ENCODE results near the gene ACTN3. TPM values are rescaled to one million over a fixed set of nuclear protein-coding genes. Genes with fewer than 3 reads are reported as not detected.

ACTN3 gene
- not detected for total RNA-seq

DNA sequence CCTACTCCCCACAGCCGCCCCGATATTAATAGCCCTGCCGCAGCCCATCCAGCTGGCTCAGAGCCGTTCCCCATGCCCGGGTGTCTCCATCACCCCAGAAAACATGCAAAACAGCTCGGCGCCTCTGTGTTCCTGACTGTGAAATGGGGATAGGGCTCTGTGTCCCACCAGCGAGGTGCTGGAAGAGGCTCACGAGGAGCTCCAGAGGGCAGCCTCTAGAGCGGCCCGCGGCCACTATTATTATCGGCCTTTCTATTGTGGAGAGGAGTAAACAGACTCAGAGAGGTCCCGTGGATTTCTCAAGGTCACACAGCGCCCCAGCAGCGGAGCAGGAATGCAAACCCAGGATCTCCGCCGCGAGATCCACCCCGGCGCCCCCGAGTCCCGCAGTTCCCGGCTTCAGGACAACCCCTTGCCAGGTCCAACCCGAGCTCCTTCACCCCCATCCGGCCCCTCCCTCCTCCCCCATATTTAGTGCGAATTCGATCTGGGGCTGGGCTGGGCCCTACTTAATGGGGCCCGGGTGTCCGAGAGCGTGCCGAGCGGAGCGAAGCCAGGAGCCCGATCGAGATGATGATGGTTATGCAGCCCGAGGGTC is at the start of gene ACTN3:
TSS of gene ACTN3 (plus strand) at position 536 of the 598 bp plus-strand sequence. CDS start at position 571, 35 bp downstream.
- H3K4me1 ChIP-seq: peaks cover 3 to 20% of the 10 kb centered on the region in 2 donors
- peak in 1 of 2 donors; percentile 76 for DNase-seq (ENCODE audit: low spot score in 2 of 2)
- no peaks in the 10 kb centered on the region for H3K9me3 ChIP-seq
- H3K36me3 ChIP-seq: peaks cover 3 to 4% of the 10 kb centered on the region in 2 donors
- peak within 1 kb of the TSS; percentile 64 for H3K27ac ChIP-seq
- intact Hi-C loops (cut with DNase I): loop anchor here (1.0 kb wide), 4 partner anchors 22 to 132 kb away; partner anchors contain the start of genes CTSF and DPP3
- H3K27me3 ChIP-seq: no peaks in the 10 kb centered on the region
- H3K4me3 ChIP-seq: peak within 1 kb of the TSS; percentile 80 to 92
- TF ChIP-seq, protein P1, sequence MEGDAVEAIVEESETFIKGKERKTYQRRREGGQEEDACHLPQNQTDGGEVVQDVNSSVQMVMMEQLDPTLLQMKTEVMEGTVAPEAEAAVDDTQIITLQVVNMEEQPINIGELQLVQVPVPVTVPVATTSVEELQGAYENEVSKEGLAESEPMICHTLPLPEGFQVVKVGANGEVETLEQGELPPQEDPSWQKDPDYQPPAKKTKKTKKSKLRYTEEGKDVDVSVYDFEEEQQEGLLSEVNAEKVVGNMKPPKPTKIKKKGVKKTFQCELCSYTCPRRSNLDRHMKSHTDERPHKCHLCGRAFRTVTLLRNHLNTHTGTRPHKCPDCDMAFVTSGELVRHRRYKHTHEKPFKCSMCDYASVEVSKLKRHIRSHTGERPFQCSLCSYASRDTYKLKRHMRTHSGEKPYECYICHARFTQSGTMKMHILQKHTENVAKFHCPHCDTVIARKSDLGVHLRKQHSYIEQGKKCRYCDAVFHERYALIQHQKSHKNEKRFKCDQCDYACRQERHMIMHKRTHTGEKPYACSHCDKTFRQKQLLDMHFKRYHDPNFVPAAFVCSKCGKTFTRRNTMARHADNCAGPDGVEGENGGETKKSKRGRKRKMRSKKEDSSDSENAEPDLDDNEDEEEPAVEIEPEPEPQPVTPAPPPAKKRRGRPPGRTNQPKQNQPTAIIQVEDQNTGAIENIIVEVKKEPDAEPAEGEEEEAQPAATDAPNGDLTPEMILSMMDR (IDR thresholded peaks at IDR 0.05): no peak

DNA sequence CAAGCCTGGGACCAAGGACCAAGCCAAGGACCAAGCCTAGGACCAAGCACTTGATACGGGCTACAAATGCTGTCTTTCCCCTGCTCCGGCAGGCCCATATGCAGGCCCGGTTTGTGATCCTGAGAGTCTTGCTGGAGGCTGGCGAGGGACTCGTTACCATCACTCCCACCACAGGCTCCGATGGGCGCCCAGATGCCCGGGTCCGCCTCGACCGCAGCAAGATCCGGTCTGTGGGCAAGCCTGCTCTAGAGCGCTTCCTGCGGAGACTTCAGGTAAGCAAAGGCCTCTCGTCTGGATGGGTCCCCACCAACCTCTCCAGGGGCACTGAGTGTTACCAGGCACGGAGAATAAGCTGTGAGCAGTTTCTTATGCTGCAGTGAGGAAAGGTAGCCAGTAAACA is 49.5 kb upstream of the ACTN3 start:
- H3K9me3 ChIP-seq: no peaks in the 10 kb centered on the region
- H3K4me1 ChIP-seq: no peaks in the 10 kb centered on the region
- intact Hi-C loops (cut with DNase I): no loop called here
- H3K4me3 ChIP-seq: no peak overlapping the region
- no peaks in the 10 kb centered on the region for H3K27me3 ChIP-seq
- no peak overlapping the region for H3K27ac ChIP-seq
- TF ChIP-seq, protein P1 (IDR thresholded peaks at IDR 0.05): no peak
- no peak for DNase-seq (ENCODE audit: low spot score in 2 of 2)
- peaks cover 34 to 41% of the 10 kb centered on the region in 2 donors for H3K36me3 ChIP-seq

DNA sequence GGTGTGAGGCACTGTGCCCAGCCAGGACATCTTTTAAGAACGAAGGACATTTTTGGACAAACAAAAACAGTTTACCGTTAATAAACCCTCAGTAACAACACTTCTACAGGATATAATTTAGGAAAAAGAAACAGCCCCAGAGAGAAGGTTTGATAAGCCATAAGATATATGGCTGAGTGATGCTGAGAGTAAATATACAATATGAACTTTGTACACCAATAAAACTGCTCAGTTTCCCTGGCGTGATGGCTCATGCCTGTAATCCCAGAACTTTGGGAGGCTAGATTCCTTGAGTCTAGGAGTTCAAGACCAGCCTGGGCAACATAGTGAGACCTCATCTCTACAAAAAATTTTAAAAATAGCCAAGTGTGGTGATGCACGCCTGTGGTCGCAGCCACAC is 48.2 kb upstream of the ACTN3 start:
- no peak for DNase-seq (ENCODE audit: low spot score in 2 of 2)
- peaks cover 21 to 30% of the 10 kb centered on the region in 2 donors for H3K36me3 ChIP-seq
- TF ChIP-seq, protein P1 (IDR thresholded peaks at IDR 0.05): no peak
- H3K9me3 ChIP-seq: no peaks in the 10 kb centered on the region
- no peaks in the 10 kb centered on the region for H3K4me1 ChIP-seq
- no peak overlapping the region for H3K27ac ChIP-seq
- H3K4me3 ChIP-seq: no peak overlapping the region
- no peaks in the 10 kb centered on the region for H3K27me3 ChIP-seq
- intact Hi-C loops (cut with DNase I): no loop called here

DNA sequence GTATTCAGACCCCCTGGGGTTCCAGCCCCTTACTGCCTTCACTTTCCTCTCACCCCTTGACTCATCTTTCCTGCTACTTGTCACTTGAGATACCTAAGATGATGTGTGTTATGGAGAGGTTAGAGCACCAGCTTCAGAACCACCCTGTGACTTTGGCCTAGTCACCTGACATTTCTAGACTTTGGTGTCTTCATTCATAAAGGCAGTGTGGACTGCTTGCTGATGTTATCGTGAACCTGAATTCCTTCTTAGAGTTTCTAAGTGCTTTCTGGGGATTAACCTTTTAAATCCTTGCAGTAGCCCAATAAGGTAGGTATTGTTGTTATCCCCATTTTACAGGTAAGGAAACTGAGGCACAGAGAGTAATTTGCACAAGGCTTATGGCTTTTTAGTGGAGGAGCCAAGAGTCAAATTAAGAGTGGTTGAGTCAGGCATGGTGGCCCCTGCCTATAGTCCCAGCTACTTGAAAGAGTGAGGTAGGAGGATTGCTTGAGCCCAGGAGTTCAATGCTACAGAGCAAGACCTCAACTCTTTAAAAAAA is 41.4 kb upstream of the ACTN3 start:
- no peak for DNase-seq (ENCODE audit: low spot score in 2 of 2)
- TF ChIP-seq, protein P1 (IDR thresholded peaks at IDR 0.05): no peak
- intact Hi-C loops (cut with DNase I): no loop called here
- H3K9me3 ChIP-seq: no peaks in the 10 kb centered on the region
- H3K4me1 ChIP-seq: peaks cover 0 to 3% of the 10 kb centered on the region in 2 donors
- H3K36me3 ChIP-seq: peaks cover 9 to 14% of the 10 kb centered on the region in 2 donors
- H3K4me3 ChIP-seq: no peak overlapping the region
- no peak overlapping the region for H3K27ac ChIP-seq
- no peaks in the 10 kb centered on the region for H3K27me3 ChIP-seq

DNA sequence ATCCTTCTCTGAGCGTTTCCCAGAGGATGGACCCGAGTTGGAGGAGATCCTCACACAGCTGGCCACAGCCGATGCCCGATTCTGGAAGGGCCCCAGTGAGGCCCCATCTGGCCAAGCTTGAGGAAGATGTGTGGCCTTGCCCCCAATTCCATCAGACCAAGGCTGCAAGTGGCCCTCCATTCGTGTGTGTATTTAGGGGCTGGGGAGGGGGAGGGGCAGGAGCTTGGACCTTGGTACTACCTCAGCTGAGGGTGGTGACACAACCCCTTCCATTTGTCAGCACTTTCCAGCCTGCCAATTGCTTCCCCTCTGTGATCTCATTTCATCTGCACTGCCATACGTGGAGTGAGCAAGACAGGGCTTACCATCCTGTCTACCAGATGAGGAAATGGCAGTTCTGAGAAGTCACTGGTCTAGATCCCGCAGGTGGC is 37.6 kb upstream of the ACTN3 start:
- peaks cover 8 to 12% of the 10 kb centered on the region in 2 donors for H3K36me3 ChIP-seq
- intact Hi-C loops (cut with DNase I): no loop called here
- no peak for DNase-seq (ENCODE audit: low spot score in 2 of 2)

More for the DNA sequence above, 37.6 kb upstream of the ACTN3 start:
- peaks cover 0 to 12% of the 10 kb centered on the region in 2 donors for H3K4me1 ChIP-seq
- no peaks in the 10 kb centered on the region for H3K27me3 ChIP-seq
- H3K9me3 ChIP-seq: no peaks in the 10 kb centered on the region
- TF ChIP-seq, protein P1 (IDR thresholded peaks at IDR 0.05): no peak
- no peak overlapping the region for H3K27ac ChIP-seq
- H3K4me3 ChIP-seq: no peak overlapping the region

All from ascending aorta (tissue), 2 donors.